ENCODE data around the gene EVA1B. TPM values are rescaled to one million over a fixed set of nuclear protein-coding genes. Genes with fewer than 3 reads are reported as not detected.

EVA1B gene
- total RNA-seq, 1 experiment from 2014 or later, result 25.1 TPM

DNA sequence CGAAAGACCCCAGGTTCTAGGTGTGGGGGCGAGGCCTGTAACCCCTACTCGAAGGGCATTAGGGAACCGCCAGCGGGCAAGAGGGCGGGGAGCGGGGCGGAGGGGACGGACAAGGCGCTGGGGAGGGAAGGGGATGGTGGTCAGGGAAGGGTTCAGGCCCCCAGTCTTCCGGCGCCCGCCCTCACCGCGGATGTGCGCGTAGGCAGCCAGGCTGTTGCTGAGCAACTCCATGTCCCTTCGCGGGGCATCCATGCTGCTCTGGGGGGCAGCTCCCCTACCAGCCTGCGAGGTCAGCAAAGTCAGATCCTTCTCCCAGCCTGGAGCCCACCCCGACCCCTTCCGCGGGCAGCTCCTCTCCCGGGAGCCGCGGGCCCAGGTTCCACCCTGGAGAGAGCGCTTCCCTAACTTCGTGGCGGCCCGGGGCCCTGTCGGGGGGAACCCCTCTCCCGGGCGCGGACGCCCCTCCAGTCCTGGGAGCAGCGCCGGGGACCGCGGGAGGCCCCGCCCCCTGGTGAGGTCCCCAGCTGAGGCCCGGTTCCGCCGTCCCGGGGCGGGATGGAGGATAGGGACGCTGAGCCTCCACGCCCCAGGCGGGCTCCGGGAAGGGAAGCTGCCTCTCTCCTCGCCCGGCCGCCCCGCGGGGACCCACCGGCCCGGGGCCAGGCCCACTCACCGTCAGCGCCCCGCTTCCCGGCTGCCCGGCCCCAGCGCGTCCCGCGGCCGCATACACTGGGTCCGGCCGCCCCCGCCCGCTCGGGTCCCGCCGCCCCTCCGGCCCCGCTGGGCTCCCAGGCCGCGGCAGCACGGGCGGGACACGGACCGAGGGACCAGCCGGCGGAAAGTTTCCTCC lies 434 bp downstream of the EVA1B start:
- Histone ChIP-seq H3K4me3 (replicated peaks in 1 of 2; ENCODE audit: low read depth in 1 of 2, low read length in 2 of 2) (peak overlapping the region; percentile 58 to 69), H2AFZ (ENCODE audit: low read depth, low read length, poor library complexity, severe bottlenecking) (no peak overlapping the region), H3K27me3 (ENCODE audit: insufficient read depth, low read length) (no peaks in the 10 kb centered on the region), H3K9me2 (ENCODE audit: insufficient read depth) (no peaks in the 10 kb centered on the region), H4K20me1 (ENCODE audit: insufficient read depth) (no peaks in the 10 kb centered on the region), H3K9ac (ENCODE audit: low read length) (peak overlapping the region; percentile 76), H3K79me2 (ENCODE audit: insufficient read depth, low read length) (peaks cover 11% of the 10 kb centered on the region; the same call in 1 of the 2 replicates), H3K27ac (ENCODE audit: low read depth, low read length) (peak overlapping the region; percentile 89), H3K9me3 (ENCODE audit: control insufficient read depth in 1 of 2, insufficient read depth in 1 of 2, low read depth in 1 of 2, low read length in 2 of 2) (no peaks in the 10 kb centered on the region), H3K36me3 (ENCODE audit: control insufficient read depth in 1 of 2, insufficient read depth in 2 of 2, low read length in 2 of 2) (no peaks in the 10 kb centered on the region; a peak in 1 of 4 replicates), H3K4me2 (ENCODE audit: low read length) (peak overlapping the region; percentile 87), H3K4me1 (ENCODE audit: control insufficient read depth in 1 of 2, insufficient read depth in 2 of 2, low read length in 2 of 2) (peaks cover 20 to 60% of the 10 kb centered on the region in 2 experiments)
- POLR2A ChIA-PET, result interaction anchor here (0.5 to 3.3 kb wide), 3 partner anchors 63 to 949 kb away, joined by 3 to 12 read pairs (median 6); no protein-coding TSS in a partner anchor
- intact Hi-C loops (cut with micrococcal nuclease), result no loop called here
- BruUV-seq (replicated peaks), result no TSS peak
- no peak for DNase-seq (ENCODE audit: low read depth, low spot score)
- CTCF ChIA-PET, result interaction anchor here (1.0 to 1.3 kb wide), 3 partner anchors 23 to 173 kb away, joined by 3 to 7 read pairs (median 4); partner anchors contain the start of gene TRAPPC3
- TF ChIP-seq EZH2 (IDR thresholded peaks at IDR 0.05) (no peak), POLR2AphosphoS5 (IDR thresholded peaks at IDR 0.05; ENCODE audit: low read depth, low read length) (peak; percentile 30; the same call in 1 of the 2 replicates), ZFX (IDR thresholded peaks at IDR 0.05) (peak; percentile 62; the same call in 1 of the 2 replicates)
- peak; percentile 32 for ATAC-seq
- RAD21 ChIA-PET (ENCODE audit: low non-redundant PET in 1 of 2, low total read pairs in 2 of 2, uncharacterized antibody in 2 of 2, unreplicated experiment in 2 of 2), result no interaction called here

DNA sequence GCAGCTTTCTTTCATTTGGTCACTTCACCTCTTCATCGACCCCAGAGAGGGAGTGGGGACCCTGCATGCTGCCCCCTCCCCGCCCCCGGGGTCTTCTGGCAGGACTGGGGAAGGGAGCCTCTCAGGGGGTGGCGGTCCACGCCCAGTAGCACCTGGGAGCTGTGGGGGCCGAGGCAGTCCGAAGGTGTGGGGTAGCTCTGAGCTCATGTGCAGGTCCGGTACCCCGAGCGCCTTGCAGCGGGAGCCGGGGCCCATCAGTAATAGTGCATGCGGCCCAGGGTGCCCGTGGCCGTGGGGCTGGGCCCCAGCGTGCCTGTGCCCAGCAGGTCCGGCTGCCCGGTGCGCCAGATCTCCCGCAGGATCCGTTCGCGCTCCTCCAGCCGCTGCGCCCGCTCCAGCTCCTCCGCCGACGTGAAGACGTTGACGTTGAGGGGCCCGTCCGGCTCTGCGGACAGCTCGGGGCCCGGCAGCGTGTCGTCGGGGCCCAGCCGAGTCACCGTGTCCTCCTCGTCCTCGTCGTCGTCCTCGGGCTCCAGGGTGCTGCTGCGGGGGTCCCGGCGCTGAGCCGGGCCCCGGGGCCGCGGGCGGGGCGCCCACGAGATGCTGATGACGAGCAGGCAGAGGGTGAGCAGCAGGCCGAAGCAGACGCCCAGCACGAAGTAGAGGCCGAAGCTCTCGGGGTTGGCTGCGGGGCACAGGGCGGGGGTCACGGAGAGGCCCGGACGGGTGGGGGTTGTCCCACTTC lies 1.2 kb downstream of the EVA1B start:
- peak; percentile 13 for ATAC-seq

More for the DNA sequence above, 1.2 kb downstream of the EVA1B start:
- Histone ChIP-seq H3K9me3 (ENCODE audit: control insufficient read depth in 1 of 2, insufficient read depth in 1 of 2, low read depth in 1 of 2, low read length in 2 of 2) (no peaks in the 10 kb centered on the region), H3K79me2 (ENCODE audit: insufficient read depth, low read length) (peaks cover 11% of the 10 kb centered on the region; the same call in 1 of the 2 replicates), H3K27ac (ENCODE audit: low read depth, low read length) (peak overlapping the region; percentile 89), H3K4me2 (ENCODE audit: low read length) (peak overlapping the region; percentile 87), H3K4me1 (ENCODE audit: control insufficient read depth in 1 of 2, insufficient read depth in 2 of 2, low read length in 2 of 2) (peaks cover 20 to 57% of the 10 kb centered on the region in 2 experiments), H3K9ac (ENCODE audit: low read length) (peak overlapping the region; percentile 76), H3K9me2 (ENCODE audit: insufficient read depth) (no peaks in the 10 kb centered on the region), H3K36me3 (ENCODE audit: control insufficient read depth in 1 of 2, insufficient read depth in 2 of 2, low read length in 2 of 2) (no peaks in the 10 kb centered on the region; a peak in 1 of 4 replicates), H3K4me3 (replicated peaks in 1 of 2; ENCODE audit: low read depth in 1 of 2, low read length in 2 of 2) (peak overlapping the region; percentile 58 to 69), H4K20me1 (ENCODE audit: insufficient read depth) (no peaks in the 10 kb centered on the region), H2AFZ (ENCODE audit: low read depth, low read length, poor library complexity, severe bottlenecking) (no peak overlapping the region), H3K27me3 (ENCODE audit: insufficient read depth, low read length) (no peaks in the 10 kb centered on the region)
- BruUV-seq (replicated peaks), result no TSS peak
- ChIA-PET RAD21 (ENCODE audit: low non-redundant PET in 1 of 2, low total read pairs in 2 of 2, uncharacterized antibody in 2 of 2, unreplicated experiment in 2 of 2) (no interaction called here), CTCF (interaction anchor here (1.1 to 1.3 kb wide), 3 partner anchors 20 to 172 kb away, joined by 4 to 7 read pairs (median 4); partner anchors contain the start of gene TRAPPC3), POLR2A (interaction anchor here (1.3 to 3.3 kb wide), 2 partner anchors 64 to 79 kb away, joined by 6 to 12 read pairs; no protein-coding TSS in a partner anchor)
- TF ChIP-seq ZFX (IDR thresholded peaks at IDR 0.05), result peak; percentile 34
- TF ChIP-seq, protein P1, sequence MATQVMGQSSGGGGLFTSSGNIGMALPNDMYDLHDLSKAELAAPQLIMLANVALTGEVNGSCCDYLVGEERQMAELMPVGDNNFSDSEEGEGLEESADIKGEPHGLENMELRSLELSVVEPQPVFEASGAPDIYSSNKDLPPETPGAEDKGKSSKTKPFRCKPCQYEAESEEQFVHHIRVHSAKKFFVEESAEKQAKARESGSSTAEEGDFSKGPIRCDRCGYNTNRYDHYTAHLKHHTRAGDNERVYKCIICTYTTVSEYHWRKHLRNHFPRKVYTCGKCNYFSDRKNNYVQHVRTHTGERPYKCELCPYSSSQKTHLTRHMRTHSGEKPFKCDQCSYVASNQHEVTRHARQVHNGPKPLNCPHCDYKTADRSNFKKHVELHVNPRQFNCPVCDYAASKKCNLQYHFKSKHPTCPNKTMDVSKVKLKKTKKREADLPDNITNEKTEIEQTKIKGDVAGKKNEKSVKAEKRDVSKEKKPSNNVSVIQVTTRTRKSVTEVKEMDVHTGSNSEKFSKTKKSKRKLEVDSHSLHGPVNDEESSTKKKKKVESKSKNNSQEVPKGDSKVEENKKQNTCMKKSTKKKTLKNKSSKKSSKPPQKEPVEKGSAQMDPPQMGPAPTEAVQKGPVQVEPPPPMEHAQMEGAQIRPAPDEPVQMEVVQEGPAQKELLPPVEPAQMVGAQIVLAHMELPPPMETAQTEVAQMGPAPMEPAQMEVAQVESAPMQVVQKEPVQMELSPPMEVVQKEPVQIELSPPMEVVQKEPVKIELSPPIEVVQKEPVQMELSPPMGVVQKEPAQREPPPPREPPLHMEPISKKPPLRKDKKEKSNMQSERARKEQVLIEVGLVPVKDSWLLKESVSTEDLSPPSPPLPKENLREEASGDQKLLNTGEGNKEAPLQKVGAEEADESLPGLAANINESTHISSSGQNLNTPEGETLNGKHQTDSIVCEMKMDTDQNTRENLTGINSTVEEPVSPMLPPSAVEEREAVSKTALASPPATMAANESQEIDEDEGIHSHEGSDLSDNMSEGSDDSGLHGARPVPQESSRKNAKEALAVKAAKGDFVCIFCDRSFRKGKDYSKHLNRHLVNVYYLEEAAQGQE (IDR thresholded peaks at IDR 0.05; ENCODE audit: low read depth), result no peak
- no peak for DNase-seq (ENCODE audit: low read depth, low spot score)
- intact Hi-C loops (cut with micrococcal nuclease), result no loop called here
